Activated CD4-positive, alpha-beta T cell treated with anti-CD3 and anti-CD28 coated beads, Interleukin-2, Interleukin-6, amounts not matched to agents 100 ng/mL and 50 ng/mL, durations not matched to agents 16 hours and 8 hours (primary cell): Measurements from ENCODE around the gene HELQ.
A peak's percentile ranks its signal among the peaks of the same experiment; 100 is the strongest.
"Not testable (repeated sequence)": the region's sequence is repeated elsewhere in the genome, so short reads cannot be mapped to it uniquely, and the experiment has no call there.

ENCODE experiments used
- DNase-seq: peaks from one replicate; pipeline ENCODE4 v3.0.0-alpha.2; 2020

HELQ gene, protein sequence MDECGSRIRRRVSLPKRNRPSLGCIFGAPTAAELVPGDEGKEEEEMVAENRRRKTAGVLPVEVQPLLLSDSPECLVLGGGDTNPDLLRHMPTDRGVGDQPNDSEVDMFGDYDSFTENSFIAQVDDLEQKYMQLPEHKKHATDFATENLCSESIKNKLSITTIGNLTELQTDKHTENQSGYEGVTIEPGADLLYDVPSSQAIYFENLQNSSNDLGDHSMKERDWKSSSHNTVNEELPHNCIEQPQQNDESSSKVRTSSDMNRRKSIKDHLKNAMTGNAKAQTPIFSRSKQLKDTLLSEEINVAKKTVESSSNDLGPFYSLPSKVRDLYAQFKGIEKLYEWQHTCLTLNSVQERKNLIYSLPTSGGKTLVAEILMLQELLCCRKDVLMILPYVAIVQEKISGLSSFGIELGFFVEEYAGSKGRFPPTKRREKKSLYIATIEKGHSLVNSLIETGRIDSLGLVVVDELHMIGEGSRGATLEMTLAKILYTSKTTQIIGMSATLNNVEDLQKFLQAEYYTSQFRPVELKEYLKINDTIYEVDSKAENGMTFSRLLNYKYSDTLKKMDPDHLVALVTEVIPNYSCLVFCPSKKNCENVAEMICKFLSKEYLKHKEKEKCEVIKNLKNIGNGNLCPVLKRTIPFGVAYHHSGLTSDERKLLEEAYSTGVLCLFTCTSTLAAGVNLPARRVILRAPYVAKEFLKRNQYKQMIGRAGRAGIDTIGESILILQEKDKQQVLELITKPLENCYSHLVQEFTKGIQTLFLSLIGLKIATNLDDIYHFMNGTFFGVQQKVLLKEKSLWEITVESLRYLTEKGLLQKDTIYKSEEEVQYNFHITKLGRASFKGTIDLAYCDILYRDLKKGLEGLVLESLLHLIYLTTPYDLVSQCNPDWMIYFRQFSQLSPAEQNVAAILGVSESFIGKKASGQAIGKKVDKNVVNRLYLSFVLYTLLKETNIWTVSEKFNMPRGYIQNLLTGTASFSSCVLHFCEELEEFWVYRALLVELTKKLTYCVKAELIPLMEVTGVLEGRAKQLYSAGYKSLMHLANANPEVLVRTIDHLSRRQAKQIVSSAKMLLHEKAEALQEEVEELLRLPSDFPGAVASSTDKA

DNA sequence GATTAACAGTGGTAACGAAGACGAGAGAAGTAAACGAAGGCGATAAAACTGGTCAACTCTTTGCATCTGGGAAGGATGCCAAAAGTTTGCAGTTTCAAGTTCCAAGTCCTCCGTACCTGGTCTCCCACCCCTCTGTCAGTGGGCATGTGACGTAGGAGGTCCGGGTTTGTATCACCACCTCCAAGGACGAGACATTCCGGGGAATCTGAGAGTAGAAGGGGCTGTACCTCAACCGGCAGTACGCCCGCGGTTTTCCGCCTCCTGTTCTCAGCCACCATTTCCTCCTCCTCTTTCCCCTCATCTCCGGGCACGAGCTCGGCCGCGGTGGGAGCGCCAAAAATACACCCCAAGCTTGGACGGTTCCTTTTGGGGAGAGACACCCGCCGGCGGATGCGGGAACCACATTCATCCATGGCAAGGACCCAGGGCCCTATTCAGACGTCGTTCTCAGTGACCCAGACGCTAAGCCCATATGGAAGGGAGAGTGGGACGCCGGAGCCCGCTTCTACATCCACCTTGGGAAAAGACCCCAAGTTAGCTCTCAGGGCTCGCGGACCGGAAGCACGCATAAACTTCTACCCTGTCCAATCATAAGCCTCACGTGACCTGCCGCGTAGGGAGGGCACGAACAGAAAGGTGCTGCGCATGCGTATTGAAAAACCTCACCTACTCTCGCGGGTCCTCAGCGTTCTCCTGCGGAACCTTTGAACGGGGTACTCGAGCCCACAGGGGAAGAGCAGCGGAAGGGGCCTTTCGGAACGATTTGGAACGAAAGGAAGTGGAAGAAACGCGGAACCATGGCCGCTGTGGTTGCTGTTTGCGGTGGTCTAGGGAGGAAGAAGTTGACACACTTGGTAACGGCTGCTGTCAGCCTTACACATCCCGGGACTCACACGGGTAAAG lies at the start of gene HELQ, which contains the start of gene MRPS18C:
Gene HELQ, minus strand, starts transcription at position 543 of the 903 bp plus-strand sequence. Its CDS starts 130 bp downstream, at position 413.
Gene MRPS18C, plus strand, starts transcription at position 778 of the 903 bp plus-strand sequence. Its CDS starts 20 bp downstream, at position 798.
- DNase-seq: peak; percentile 98

DNA sequence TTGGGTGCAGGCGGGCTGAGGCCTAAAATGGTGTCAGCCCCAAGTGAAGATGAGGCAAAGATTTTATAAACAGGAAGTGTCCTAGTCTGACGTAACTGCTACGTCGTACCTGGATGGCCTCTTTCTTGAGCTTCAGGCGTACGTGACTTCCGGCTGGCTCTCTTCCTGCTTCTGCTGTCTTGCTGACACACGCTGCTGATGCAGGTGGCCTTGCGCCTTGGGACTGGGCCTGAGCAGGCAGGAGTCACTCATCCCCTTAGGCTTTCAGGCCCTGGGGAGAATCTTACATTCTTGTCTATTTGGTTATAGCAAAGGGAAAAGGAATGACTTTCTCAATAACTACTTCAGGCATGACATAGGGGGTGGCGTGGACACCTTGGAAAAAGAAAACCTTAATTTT lies 49.4 kb upstream of the HELQ start:
- no peak for DNase-seq

- no peak for DNase-seq
Observed at GRCh38 chr4:83504503-83504902, 48.9 kb upstream of the HELQ start.

DNA sequence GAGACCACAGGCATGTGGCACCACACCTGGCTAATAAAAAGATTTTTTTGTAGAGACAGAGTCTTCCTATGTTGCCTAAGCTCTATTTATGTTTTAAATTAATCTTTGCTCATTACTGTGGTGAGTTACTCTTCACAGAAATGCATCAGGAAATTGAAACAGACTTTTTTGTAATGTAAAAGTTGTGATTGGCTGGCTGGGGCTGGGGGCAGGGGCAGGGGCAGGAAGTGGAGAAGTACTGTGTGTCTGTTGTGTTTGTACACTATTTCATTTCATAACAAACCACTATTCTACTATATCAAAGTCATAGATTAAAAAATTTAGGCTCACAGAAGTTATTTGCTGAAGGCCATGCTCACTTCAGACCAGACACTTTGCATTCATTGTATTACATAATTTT lies 48.4 kb upstream of the HELQ start:
- DNase-seq: peak; percentile 13

DNA sequence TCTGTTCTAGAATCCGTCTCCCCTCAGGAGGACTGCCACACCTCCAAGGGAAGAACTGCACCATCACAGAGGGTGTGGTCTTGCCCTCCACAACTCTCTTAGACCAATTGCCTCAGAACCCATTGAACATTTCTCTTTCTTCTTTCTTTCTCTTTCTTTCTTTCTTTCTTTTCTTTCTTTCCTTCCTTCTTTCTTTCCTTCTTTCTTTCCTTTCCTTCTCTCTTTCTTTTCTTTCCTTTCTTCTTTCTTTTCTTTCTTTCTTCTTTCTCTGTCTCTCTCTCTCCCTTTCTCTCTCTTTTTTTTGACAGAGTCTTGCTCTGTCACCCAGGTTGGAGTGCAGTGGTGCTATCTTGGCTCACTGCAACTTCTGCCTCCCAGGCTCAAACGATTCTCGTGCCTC lies 46.0 kb upstream of the HELQ start:
- DNase-seq: not testable (repeated sequence)

GRCh38 chr4:83498187-83498586 lies 42.6 kb upstream of the HELQ start:
- no peak for DNase-seq

- not testable (repeated sequence) for DNase-seq
Observed at GRCh38 chr4:83496085-83496917, 40.7 kb upstream of the HELQ start.

DNA sequence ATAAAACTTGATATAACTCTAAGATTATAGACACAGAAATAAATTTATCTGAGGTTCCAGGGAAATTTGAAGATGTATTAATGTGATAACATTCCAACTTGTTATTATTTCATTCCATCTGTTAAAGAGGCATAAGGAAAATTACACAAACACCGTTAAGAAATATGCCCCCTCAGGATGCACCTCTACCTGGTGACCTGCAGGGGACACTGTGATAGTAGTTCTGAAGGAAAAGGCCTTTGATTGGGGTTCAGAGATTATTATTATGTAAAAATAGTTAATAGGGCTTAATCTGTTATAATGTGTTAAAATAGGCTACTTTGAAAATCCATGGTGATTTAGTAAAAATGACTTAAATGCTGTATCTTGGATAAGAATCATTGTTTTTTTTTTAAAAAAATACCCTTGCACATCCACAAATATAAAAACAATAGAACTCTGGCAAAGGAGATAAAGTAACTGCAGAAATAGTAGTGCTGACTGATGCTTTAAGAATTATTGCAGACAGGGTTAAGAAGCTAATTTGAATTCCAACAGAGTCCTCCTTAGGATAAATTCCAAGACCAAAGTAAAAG lies 35.3 kb upstream of the HELQ start:
- peak; percentile 33 for DNase-seq

DNA sequence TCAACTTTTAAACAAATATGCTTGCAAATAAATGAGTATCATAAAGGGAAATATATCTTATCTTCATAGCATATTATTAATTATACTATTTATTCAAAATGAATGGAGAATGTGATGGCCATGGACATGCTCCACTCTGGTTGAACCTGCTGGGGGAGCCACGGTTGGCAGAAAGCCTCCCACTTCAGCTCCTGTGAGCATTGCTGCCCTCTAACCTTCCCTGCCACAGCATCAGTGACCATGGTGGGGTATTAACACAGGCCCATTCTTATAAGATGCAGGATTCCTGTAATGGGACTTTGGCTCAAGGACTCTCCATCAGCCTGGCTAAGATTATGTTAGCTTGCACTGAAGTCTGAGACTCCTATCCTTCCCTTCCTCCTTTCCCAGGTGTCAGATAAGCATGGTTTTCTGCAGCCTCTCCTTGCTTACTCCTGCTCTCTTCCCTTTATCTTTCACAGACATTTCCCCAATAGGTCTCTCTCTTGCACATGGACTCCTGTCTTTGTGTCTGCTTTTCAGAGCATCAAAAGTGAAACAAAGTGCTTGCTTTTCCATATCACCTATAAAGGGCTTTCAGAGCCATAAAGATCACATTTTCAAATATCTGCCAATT lies 34.2 kb upstream of the HELQ start:
- DNase-seq: no peak

GRCh38 chr4:83486457-83487129 lies 31.0 kb upstream of the HELQ start:
- DNase-seq: no peak

DNA sequence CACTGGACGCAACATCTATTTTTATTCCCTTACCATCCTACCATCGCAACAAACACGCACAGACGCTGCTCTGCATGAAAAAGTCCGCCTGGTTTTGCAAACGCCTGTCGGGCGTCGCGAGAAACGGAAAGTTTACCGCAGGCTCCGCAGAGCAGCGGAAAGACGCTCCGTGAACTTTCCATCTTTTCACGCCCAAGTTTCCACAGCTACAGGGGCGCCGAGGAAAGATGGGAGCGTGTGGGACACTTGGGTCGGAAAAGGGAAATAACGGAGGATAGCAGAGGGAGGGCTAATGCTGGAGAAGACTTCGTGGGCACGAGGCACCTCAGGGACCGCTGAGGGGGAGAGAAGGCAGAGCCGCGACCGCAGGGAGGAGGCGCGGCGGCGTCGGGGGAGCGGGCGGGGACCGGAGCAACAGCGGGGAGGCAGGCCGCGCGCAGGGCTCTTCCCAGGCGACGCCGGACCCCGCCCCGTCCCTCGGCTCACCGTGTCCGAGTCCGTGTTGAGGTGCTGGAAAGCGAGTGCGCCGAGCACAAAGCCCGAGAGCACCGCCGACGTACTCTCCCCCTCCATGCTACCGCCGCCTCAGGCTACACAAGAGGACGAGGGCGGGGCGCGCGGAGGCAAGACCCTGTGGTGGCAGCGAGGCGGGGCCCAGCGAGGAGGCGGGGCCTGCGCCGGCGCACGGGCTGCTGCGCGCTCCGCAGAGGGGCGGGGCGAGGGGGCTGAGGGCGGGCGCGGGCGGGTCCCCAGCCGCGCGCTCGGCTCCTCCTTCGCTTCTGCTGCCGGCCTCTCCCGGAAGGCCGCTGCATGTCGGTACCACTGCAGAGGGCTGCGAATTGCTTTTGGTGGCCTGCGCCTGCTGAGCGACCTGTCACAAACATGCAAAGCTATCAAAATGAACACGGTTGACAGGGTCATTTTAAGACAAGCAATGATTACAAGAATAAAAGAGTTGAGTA lies 29.2 kb upstream of the HELQ start, which contains the start of gene ABRAXAS1:
Gene ABRAXAS1, minus strand, starts transcription at position 601 of the 962 bp plus-strand sequence. Its CDS starts 28 bp downstream, at position 573.
- peak; percentile 95 for DNase-seq

DNA sequence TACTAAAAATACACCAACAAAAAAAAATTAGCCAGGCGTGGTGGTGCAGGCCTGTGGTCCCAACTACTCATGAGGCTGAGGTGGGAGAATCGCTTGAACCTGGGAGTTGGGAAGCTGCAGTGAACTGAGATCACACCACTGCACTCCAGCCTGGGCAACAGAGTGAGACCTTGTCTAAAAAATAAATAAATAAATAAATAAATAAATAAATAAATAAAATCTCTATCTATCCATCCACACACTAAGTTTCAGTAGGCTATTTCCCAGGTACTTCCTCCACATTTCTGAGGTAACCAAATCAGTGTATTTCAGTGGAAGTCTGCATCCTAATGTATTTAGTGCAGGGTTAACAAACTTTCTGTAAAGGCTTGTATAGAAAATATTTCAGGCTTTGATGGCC lies 18.3 kb upstream of the HELQ start:
- DNase-seq: no peak

GRCh38 chr4:83473423-83473822 lies 17.8 kb upstream of the HELQ start:
- no peak for DNase-seq

DNA sequence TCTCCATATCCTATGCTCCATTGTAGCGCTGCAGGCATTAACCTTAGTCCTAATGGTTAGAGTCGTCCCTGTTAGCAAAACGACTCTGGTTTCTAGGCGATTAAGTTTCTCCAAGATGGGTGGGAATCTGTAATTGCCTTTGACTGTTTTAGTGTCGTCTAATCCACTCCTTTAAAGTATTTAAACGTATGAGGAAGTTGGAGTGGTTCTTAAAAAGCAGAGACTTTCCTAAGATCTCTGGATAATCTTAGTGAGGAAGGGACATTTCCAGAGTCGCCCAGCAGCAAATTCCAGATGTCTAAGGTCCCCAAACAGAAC lies 520 bp upstream of the HELQ start:
- no peak for DNase-seq

DNA sequence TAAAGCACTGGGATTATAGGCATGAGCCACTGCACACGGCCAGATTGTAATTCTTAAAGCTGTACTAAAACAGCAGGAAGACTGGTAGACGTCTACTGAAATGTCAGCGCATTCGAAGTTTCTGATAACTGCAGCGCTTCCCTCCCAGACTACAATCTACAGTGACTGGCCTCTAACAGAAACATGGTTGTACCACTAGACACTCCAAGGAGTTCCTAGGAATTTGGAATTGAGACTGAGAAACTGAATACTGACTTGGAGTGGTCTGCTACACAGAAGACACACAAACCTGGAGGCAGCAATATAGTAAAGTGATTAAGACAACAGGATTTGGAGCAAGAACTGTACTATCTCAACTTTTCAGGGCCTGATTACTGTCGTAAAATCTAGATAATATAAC lies 937 bp downstream of the HELQ start:
- DNase-seq: no peak

GRCh38 chr4:83449009-83449408 lies 6.6 kb downstream of the HELQ start:
- DNase-seq: no peak

DNA sequence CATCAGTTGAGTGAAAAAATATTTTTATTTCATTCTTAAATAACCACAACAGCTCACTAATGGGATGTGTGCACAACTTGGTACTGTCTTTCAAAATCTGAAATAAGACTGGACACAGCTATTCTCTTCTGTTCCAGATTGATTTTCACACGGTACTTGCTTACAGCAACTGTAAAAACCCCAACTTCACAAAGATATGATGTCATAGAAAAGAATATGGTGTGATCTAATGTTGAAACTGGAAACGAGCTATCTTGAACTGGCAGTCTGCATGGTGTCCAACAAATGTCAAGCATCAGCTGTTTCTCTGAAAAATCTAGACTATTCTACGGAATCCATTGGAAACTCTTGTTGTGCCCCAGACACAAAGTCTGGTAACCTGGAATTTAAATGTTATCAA lies 14.7 kb downstream of the HELQ start:
- DNase-seq: no peak

GRCh38 chr4:83440148-83440814 lies 15.3 kb downstream of the HELQ start:
- DNase-seq: no peak
